HepG2 (cell line): Measurements from ENCODE around the gene NT5C3B. TPM values are rescaled to one million over a fixed set of nuclear protein-coding genes. Genes with fewer than 3 reads are reported as not detected.
A peak's percentile ranks its signal among the peaks of the same experiment; 100 is the strongest.

Source experiments
- AGO1 ChIP-seq: fragments of 200-400 bp; formaldehyde crosslinking; IDR thresholded peaks from 2 replicates; pipeline ENCODE4 v1.6.1; 2017; ENCODE audit warnings: mild to moderate bottlenecking, low read depth, low read length, moderate library complexity; ENCODE audit not compliant: poor library complexity, severe bottlenecking
- FOXJ3 ChIP-seq: sonication (generic); formaldehyde crosslinking; IDR thresholded peaks from 2 replicates; pipeline ENCODE4 v1.4.0; 2020; ENCODE audit warnings: missing genetic modification reagents, mild to moderate bottlenecking, borderline replicate concordance
- GABPA ChIP-seq, 2 experiments: IDR thresholded peaks; 2 replicates each; pipeline ENCODE4 v1.6.1; 2011 to 2016; ENCODE audit warnings: low read depth in 2 of 2, low read length in 1 of 2, missing biosample characterization in 1 of 2, missing genetic modification characterization in 1 of 2
- HDAC6 ChIP-seq: fragments of 200-600 bp; sonication (generic); IDR thresholded peaks from 2 replicates; pipeline ENCODE4 v1.7.0; 2017; ENCODE audit warnings: mild to moderate bottlenecking, antibody characterized with exemption, low read length, low read depth
- HMG20B ChIP-seq: conservative IDR thresholded peaks from 2 replicates; pipeline ENCODE4 v1.6.1; 2016; ENCODE audit warnings: missing genetic modification reagents, missing compliant biosample characterization
- HNF4A ChIP-seq: sonication (generic); formaldehyde crosslinking; IDR thresholded peaks from 2 replicates; pipeline ENCODE4 v1.4.0; 2020; ENCODE audit warnings: missing genetic modification reagents
- IRF9 ChIP-seq: sonication (generic); formaldehyde crosslinking; IDR thresholded peaks from 2 replicates; pipeline ENCODE4 v1.8.0; 2022; ENCODE audit warnings: missing genetic modification reagents, mild to moderate bottlenecking, borderline replicate concordance
- ISL2 ChIP-seq: sonication (generic); formaldehyde crosslinking; IDR thresholded peaks from 2 replicates; pipeline ENCODE4 v1.5.0; 2020; ENCODE audit warnings: missing genetic modification reagents
- JARID2 ChIP-seq: sonication (generic); formaldehyde crosslinking; IDR thresholded peaks from 2 replicates; pipeline ENCODE4 v1.8.1; 2023; ENCODE audit warnings: missing genetic modification reagents, inconsistent platforms; ENCODE audit not compliant: insufficient replicate concordance
- KMT2B ChIP-seq: IDR thresholded peaks from 2 replicates; pipeline ENCODE4 v1.6.1; 2016; ENCODE audit warnings: missing genetic modification reagents, missing compliant biosample characterization
- PHF8 ChIP-seq: sonication (generic); formaldehyde crosslinking; IDR thresholded peaks from 2 replicates; pipeline ENCODE4 v1.5.0; 2020; ENCODE audit warnings: missing genetic modification reagents
- SOX13 ChIP-seq, 3 experiments: fragments of 450-650 bp in 1 of 3; sonication (generic) in 1 of 3; formaldehyde crosslinking in 1 of 3; IDR thresholded peaks in 2 of 3; conservative IDR thresholded peaks in 1 of 3; 2 replicates each; pipeline versions ENCODE4 v1.5.0 to v1.6.1; 2016 to 2020; ENCODE audit warnings: antibody characterized with exemption in 1 of 3, mild to moderate bottlenecking in 1 of 3, missing compliant biosample characterization in 1 of 3, missing genetic modification reagents in 1 of 3, moderate library complexity in 1 of 3
- SOX6 ChIP-seq, 2 experiments: fragments of 450-650 bp in 1 of 2; sonication (generic) in 1 of 2; formaldehyde crosslinking in 1 of 2; IDR thresholded peaks; 2 replicates each; pipeline versions ENCODE4 v1.4.0 to v1.6.1; 2017 to 2020; ENCODE audit warnings: antibody characterized with exemption in 1 of 2, mild to moderate bottlenecking in 1 of 2, missing genetic modification reagents in 1 of 2
- U2AF1 ChIP-seq: fragments of 200-400 bp; formaldehyde crosslinking; optimal IDR thresholded peaks from 2 replicates; pipeline ENCODE3; 2017; ENCODE audit warnings: mild to moderate bottlenecking, low read depth, low read length
- ZBTB42 ChIP-seq: sonication (generic); formaldehyde crosslinking; IDR thresholded peaks from 2 replicates; pipeline ENCODE4 v1.5.0; 2020; ENCODE audit warnings: mild to moderate bottlenecking, missing genetic modification reagents
- ZFP36 ChIP-seq: fragments of 150-350 bp; IDR thresholded peaks from 2 replicates; pipeline ENCODE4 v1.6.1; 2018; ENCODE audit warnings: borderline replicate concordance, low read length, low read depth; ENCODE audit not compliant: partially characterized antibody
- ZGPAT ChIP-seq: IDR thresholded peaks from 2 replicates; pipeline ENCODE4 v1.6.1; 2016; ENCODE audit warnings: mild to moderate bottlenecking
- ZNF143 ChIP-seq: sonication (generic); formaldehyde crosslinking; IDR thresholded peaks from 2 replicates; pipeline ENCODE4 v1.4.0; 2020; ENCODE audit warnings: missing genetic modification reagents
- ZNF282 ChIP-seq: fragments of 450-650 bp; IDR thresholded peaks from 2 replicates; pipeline ENCODE4 v1.6.1; 2018; ENCODE audit not compliant: partially characterized antibody
- ZNF350 ChIP-seq: sonication (generic); formaldehyde crosslinking; IDR thresholded peaks from 2 replicates; pipeline ENCODE4 v1.4.0; 2020; ENCODE audit warnings: mild to moderate bottlenecking, low read depth, missing genetic modification reagents, borderline replicate concordance
- ZNF512B ChIP-seq: sonication (generic); formaldehyde crosslinking; IDR thresholded peaks from 2 replicates; pipeline ENCODE4 v1.5.1; 2020; ENCODE audit warnings: missing genetic modification reagents, mild to moderate bottlenecking, borderline replicate concordance
- ZNF564 ChIP-seq: sonication (generic); formaldehyde crosslinking; IDR thresholded peaks from 2 replicates; pipeline ENCODE4 v1.8.1; 2023; ENCODE audit warnings: mild to moderate bottlenecking, missing genetic modification reagents
- ZNF670 ChIP-seq: sonication (generic); formaldehyde crosslinking; IDR thresholded peaks from 2 replicates; pipeline ENCODE4 v1.8.0; 2022; ENCODE audit warnings: mild to moderate bottlenecking, missing genetic modification reagents, borderline replicate concordance
- ZNF713 ChIP-seq: sonication (generic); formaldehyde crosslinking; IDR thresholded peaks from 2 replicates; pipeline ENCODE4 v1.4.0; 2020; ENCODE audit warnings: mild to moderate bottlenecking, missing genetic modification reagents
- polyA plus RNA-seq, 8 experiments: library from polyadenylated mRNA; depleted of rRNA in 3 of 8; stranded (reverse) in 7 of 8; unstranded in 1 of 8; fragments of >200 nt; fragmentation: Illumina TruSeq in 4 of 8; extraction: Trizol in 4 of 8; gene quantifications; 2 replicates each; pipeline versions ENCODE4 v1.2.1 to v1.2.3, GENCODE V29; 2011 to 2016; ENCODE audit warnings: low read depth in 4 of 8, missing spikeins in 1 of 8, mixed read lengths in 1 of 8; ENCODE audit not compliant: insufficient read depth in 1 of 8
- total RNA-seq, 5 experiments: library from RNA; depleted of rRNA; stranded (reverse); fragments of >200 nt; fragmentation: Illumina TruSeq; extraction: Trizol; gene quantifications; 2 replicates each; pipeline ENCODE4 v1.2.3, GENCODE V29; 2016; ENCODE audit warnings: low read depth in 1 of 5

Gene NT5C3B
- total and polyA plus RNA-seq, 2 of the 13 experiments (the other 11 are each of a cell fraction or from before 2014, with no cell fraction given) = 104 to 126 TPM

- peak; percentile 60; the same call in 1 of the 2 replicates for TF ChIP-seq PHF8 (CRISPR knock-in tag)
- no peak for TF ChIP-seq AGO1
- peak; percentile 51 for TF ChIP-seq ZBTB42 (CRISPR knock-in tag)
- TF ChIP-seq ISL2 (CRISPR knock-in tag) = peak; percentile 79
- peak; percentile 79 for TF ChIP-seq JARID2 (CRISPR knock-in tag)
- TF ChIP-seq ZGPAT (CRISPR knock-in tag) = peak; percentile 71
- no peak for TF ChIP-seq HDAC6
- no peak for TF ChIP-seq SOX13 (IDR thresholded peaks at IDR 0.05)
- TF ChIP-seq SOX13 (CRISPR knock-in tag; conservative IDR thresholded peaks at IDR 0.05 in 1 of 2, IDR thresholded peaks at IDR 0.05 in 1 of 2) = peak in 1 of 2 experiments; percentile 43; a peak in 1 of 4 replicates
- TF ChIP-seq KMT2B (CRISPR knock-in tag) = peak; percentile 52; the same call in 1 of the 2 replicates
- no peak for TF ChIP-seq ZNF564 (CRISPR knock-in tag)
- TF ChIP-seq ZNF670 (CRISPR knock-in tag) = peak; percentile 78; the same call in 1 of the 2 replicates
- TF ChIP-seq ZNF143 (CRISPR knock-in tag) = 0 out of 2 replicates have a peak, but pooled peaks have one; percentile 16
- TF ChIP-seq U2AF1 = no peak
- no peak for TF ChIP-seq ZNF713 (CRISPR knock-in tag)
- no peak for TF ChIP-seq SOX6 (IDR thresholded peaks at IDR 0.05)
- TF ChIP-seq SOX6 (CRISPR knock-in tag; IDR thresholded peaks at IDR 0.05) = peak; percentile 78
- peak; percentile 44 for TF ChIP-seq HNF4A
- peak; percentile 24; the same call in 1 of the 2 replicates for TF ChIP-seq IRF9
- no peak for TF ChIP-seq GABPA (IDR thresholded peaks at IDR 0.05; ENCODE audit: low read depth, low read length)
- TF ChIP-seq GABPA (CRISPR knock-in tag; IDR thresholded peaks at IDR 0.05; ENCODE audit: low read depth) = 0 out of 2 replicates have a peak, but pooled peaks have one; percentile 42
- peak; percentile 90; the same call in 1 of the 2 replicates for TF ChIP-seq FOXJ3 (CRISPR knock-in tag)
- peak; percentile 79 for TF ChIP-seq ZNF350 (CRISPR knock-in tag)
- no peak for TF ChIP-seq ZFP36
- no peak; the same call in 1 of the 2 replicates for TF ChIP-seq HMG20B (CRISPR knock-in tag)
- TF ChIP-seq ZNF512B (CRISPR knock-in tag) = no peak
- no peak for TF ChIP-seq ZNF282
These were observed 58.4 kb downstream of the NT5C3B start (continued) for GRCh38 chr17:41777574-41778188.
